ENCODE measurements around the gene QSOX2. TPM values are rescaled to one million over a fixed set of nuclear protein-coding genes. Genes with fewer than 3 reads are reported as not detected.

Gene QSOX2
- total RNA-seq = 15.5 and 17.1 TPM in 2 replicates
- long read RNA-seq, partial matches to known transcripts = 0 of 8 reads
- long read RNA-seq, other reads (novel, unspliced or antisense) = 8 of 8 reads

GRCh38 chr9:136245219-136246150 lies at the start of gene QSOX2:
QSOX2 (minus strand) TSS chr9:136245812; CDS start chr9:136245803, 9 bp downstream.
- Mint-ChIP-seq H3K36me3 (ENCODE audit: unreplicated experiment) (no peaks in the 10 kb centered on the region), H3K27ac (ENCODE audit: unreplicated experiment) (peak within 1 kb of the TSS; percentile 43), H3K27me3 (ENCODE audit: unreplicated experiment) (peaks cover 8% of the 10 kb centered on the region), H3K9me3 (ENCODE audit: unreplicated experiment) (no peaks in the 10 kb centered on the region), H3K4me3 (ENCODE audit: unreplicated experiment) (peak within 1 kb of the TSS; percentile 85), H3K4me1 (ENCODE audit: unreplicated experiment) (peaks cover 22% of the 10 kb centered on the region)
- DNase-seq (ENCODE audit: extremely low spot score, unreplicated experiment) = peak; percentile 95
- no peak for TF ChIP-seq CTCF (IDR thresholded peaks at IDR 0.05)

- H3K36me3 Mint-ChIP-seq (ENCODE audit: unreplicated experiment) = no peaks in the 10 kb centered on the region
- peaks cover 2% of the 10 kb centered on the region for H3K27me3 Mint-ChIP-seq (ENCODE audit: unreplicated experiment)
- no peaks in the 10 kb centered on the region for H3K4me1 Mint-ChIP-seq (ENCODE audit: unreplicated experiment)
- no peak overlapping the region for H3K4me3 Mint-ChIP-seq (ENCODE audit: unreplicated experiment)
- no peak for DNase-seq (ENCODE audit: extremely low spot score, unreplicated experiment)
- H3K9me3 Mint-ChIP-seq (ENCODE audit: unreplicated experiment) = no peaks in the 10 kb centered on the region
- H3K27ac Mint-ChIP-seq (ENCODE audit: unreplicated experiment) = no peak overlapping the region
- TF ChIP-seq CTCF (IDR thresholded peaks at IDR 0.05) = no peak
These were observed 49.4 kb upstream of the QSOX2 start for GRCh38 chr9:136295055-136295454.

- no peak for DNase-seq (ENCODE audit: extremely low spot score, unreplicated experiment)
- Mint-ChIP-seq H3K27me3 (ENCODE audit: unreplicated experiment) (peaks cover 2% of the 10 kb centered on the region), H3K27ac (ENCODE audit: unreplicated experiment) (no peak overlapping the region), H3K36me3 (ENCODE audit: unreplicated experiment) (no peaks in the 10 kb centered on the region), H3K9me3 (ENCODE audit: unreplicated experiment) (no peaks in the 10 kb centered on the region), H3K4me3 (ENCODE audit: unreplicated experiment) (no peak overlapping the region), H3K4me1 (ENCODE audit: unreplicated experiment) (no peaks in the 10 kb centered on the region)
- TF ChIP-seq CTCF (IDR thresholded peaks at IDR 0.05) = no peak
These were observed 48.8 kb upstream of the QSOX2 start for GRCh38 chr9:136294437-136294836.

GRCh38 chr9:136293476-136294077 lies 48.0 kb upstream of the QSOX2 start:
- Mint-ChIP-seq H3K36me3 (ENCODE audit: unreplicated experiment) (no peaks in the 10 kb centered on the region), H3K27me3 (ENCODE audit: unreplicated experiment) (peaks cover 2% of the 10 kb centered on the region), H3K4me1 (ENCODE audit: unreplicated experiment) (no peaks in the 10 kb centered on the region), H3K9me3 (ENCODE audit: unreplicated experiment) (no peaks in the 10 kb centered on the region), H3K4me3 (ENCODE audit: unreplicated experiment) (no peak overlapping the region), H3K27ac (ENCODE audit: unreplicated experiment) (no peak overlapping the region)
- no peak for DNase-seq (ENCODE audit: extremely low spot score, unreplicated experiment)
- no peak for TF ChIP-seq CTCF (IDR thresholded peaks at IDR 0.05)

Data from osteocyte (in vitro differentiated cells).